GM21515 (cell line): ENCODE measurements around the gene NCOR1.
"Not testable (repeated sequence)": the region's sequence is repeated elsewhere in the genome, so short reads cannot be mapped to it uniquely, and the experiment has no call there.

Source experiments
- ATAC-seq: cut with Tn5 transposase; IDR thresholded peaks from one replicate; pipeline ENCODE4 v1.9.1; 2021; ENCODE audit not compliant: unreplicated experiment

The NCOR1 gene

DNA sequence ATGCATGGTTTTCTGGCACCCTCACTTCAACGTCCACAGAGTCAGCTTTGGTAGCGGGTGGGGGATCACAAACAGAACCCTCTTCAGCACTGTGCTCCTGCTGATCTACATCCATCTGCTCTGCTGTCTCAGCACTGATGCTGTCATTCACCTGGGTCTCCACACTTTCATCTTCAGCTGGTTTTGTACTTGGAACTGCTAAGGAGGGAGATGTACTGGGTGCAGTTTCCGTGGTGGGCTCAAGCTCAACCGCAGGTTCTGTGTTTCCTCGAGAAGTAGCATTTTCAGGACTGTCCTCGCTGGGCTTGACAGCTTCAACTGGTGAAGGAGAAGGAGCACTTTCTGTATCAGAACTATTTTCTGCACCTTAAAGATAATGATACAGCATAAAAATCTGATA lies 113.9 kb downstream of the NCOR1 start:
- ATAC-seq, result no peak

DNA sequence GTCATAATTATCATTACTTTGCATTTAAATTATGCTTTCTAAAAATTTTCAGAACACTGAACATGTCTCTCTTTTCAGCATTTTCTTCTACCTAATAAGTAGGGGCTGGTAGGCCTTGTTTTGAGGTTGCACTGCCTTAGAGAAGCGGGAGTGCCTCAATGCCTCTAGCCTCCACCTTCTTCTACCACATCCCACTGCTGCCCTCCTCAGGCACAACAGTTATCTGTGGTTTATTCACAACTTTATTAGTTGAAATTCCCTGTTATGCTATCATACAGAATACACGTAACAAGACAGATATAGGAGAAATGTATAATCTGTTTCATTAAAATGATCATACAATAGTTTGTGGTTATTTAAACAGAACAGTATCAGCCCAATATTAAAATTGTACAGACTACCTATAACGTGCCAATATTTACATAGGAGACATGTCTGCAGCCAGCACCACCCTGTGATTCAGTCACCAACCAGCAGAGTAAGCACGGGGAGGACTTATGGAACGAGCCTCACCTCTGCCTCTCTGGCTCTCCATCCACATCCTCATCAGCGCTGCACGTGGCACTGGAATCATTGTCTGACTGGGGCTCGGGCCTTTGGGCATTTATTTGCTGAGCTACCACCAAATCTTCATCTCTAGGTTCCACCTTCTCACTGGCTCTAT lies 114.5 kb downstream of the NCOR1 start:
- ATAC-seq, result no peak

DNA sequence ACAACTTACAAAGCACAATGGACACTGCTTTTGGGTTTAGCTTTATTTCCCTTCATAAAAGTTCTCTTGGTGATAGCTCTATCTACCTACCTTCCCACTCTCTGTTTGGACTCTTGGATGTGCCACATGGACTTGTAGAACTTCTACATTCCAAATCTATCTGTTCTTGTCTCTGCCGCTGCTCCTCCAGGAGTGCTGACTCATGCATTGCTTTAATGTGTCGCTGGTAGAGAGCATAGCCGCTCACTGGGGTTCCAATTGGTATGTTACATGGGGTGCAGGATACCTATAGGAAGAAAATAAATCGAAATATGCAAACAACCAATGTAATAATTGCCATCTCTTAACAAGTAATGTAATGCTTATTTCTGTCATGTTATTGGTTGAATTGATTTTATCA lies 123.6 kb downstream of the NCOR1 start:
- no peak for ATAC-seq

DNA sequence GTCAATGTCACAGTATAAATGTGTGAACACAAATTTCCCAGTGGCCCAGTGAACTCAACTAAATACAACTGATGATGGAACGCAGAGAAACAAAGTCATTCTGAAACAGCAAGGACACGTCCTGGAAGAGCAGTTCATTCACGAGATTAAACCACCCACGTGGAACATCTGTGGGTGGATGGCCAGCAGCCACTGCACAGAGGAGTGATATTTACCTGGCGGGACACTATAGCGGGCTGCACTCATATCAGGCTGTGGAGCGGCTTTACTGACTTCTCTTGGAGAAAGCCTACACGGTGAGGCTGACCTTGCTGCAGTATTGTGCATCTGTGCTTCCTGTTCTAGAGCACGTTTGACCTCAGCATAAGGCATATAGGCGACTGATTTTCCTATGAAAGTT lies 128.4 kb downstream of the NCOR1 start:
- no peak for ATAC-seq

DNA sequence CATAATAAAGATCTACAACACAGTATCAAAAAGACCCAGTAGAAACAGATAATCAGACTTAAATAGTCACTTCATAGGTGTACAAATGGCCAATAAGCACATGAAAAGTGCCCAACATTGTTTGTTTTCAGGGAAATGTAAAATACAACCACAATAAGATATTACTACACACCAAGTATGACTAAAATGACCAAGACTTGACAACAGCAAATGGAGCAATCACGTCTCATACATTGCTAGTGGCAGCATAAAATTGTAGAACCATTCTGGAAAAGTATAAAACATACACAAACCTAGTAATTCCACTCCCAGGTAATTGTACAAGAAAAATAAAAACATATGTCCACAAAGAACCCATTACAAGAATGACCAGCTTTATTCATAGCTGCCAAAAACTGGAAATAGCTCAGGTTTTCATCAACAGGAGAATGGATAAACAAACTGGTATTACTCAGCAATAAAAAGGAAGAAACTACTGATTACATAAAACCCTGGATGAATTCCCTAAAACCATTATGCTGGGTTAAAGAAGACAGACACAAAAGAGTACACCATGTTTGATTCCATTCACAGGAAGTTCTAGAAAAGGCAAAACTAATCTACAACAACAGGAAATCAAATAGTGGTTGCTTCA lies 130.2 kb downstream of the NCOR1 start:
- no peak for ATAC-seq

DNA sequence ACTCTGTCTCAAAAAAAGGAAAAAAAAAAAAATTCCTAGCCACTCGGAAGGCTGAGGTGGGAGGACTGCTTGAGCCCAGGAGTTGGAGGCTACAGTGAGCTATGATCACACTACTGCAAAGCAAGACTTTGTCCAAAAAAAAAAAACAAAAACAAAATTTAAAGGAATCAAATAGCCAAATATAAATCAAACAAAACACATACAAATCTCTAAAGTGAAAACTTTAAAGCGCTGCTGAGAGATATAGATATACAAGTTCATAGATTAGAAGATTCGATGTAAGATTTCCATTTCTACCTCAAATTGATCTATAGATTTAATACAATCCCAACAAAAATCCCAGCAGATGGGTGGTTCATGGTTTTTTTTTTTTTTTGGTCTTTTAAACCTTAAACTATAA lies 132.1 kb downstream of the NCOR1 start:
- no peak for ATAC-seq

DNA sequence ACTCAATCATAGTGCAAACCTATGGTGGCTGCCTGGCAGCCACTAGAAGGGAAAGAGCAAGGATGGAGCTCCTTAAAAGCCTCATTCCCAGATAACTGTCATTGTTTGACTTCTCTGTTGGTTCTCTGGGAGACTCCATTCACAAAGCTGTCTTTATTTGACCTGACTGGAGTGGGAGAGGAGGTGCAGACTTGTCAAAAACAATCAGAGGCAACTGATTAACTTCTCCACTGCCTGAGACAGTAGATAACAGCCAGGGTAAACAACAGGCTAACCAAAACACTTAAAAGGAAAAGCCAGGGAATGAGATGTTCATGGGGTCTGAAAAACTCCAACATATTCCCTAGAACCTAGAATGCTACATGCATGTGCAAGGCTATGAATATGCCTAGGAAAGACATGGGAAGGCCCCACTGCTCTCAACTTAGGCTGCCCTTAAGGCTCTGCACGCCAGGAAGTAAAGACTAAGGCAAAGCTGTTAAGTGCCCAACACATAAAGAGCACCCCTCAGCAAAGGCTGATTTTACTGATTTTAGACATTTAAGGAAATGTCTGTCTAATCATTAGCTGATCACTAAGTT lies 133.7 kb downstream of the NCOR1 start:
- no peak for ATAC-seq

DNA sequence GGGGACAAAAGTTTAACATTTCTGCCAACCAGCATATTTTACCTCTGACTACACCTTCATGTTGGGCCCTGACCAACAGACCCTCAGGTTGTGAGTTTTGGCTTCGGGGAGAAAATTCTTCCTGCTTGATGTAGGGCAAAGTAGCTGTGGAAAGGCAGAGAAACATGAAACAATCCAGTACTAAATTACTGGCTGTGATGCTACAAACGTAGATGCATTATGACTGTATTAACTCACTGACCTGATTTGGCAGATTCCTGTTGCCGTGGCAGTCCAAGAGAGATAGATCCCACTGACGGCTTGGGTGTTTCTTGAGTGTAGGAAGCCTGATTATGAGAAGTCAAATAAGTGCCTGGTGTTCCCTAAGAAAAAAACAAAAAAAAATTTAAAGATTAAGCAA lies 135.0 kb downstream of the NCOR1 start:
- ATAC-seq, result no peak

DNA sequence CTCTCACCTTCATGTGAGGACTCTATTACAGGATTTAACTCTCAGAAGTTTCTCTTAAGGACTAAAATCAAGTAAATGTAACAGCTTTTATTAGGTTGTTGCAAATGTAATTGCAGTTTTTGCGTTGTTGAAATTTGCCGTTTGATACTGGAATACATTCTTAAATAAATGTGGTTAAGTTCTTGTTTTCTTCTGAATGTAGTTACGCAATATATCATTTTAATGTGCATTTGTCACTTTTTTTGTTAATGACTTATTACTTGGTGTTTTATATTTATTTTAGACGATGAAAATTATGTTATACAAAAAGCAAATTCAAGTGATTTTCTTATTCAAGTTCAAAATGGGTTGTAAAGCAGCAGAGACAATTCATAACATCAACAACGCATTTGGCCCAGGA lies 139.4 kb downstream of the NCOR1 start:
- no peak for ATAC-seq

DNA sequence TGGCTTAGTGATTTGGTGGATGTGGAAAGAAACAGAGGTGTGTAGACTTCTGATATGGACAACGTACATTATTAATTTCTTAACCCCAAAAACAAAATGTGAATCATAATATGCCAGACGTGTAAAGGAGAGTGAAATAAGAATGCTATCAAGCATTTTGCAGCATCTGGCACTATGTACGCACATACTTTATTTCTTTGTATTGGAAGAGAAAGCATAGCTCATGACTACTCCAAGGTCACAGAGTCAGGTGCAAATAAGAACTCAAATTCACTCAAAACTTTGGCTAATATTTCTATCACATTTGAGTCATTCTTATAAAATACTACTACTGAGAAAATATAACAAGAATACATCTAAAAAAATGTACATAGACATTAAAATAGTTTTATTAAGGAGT lies 140.9 kb downstream of the NCOR1 start:
- no peak for ATAC-seq

DNA sequence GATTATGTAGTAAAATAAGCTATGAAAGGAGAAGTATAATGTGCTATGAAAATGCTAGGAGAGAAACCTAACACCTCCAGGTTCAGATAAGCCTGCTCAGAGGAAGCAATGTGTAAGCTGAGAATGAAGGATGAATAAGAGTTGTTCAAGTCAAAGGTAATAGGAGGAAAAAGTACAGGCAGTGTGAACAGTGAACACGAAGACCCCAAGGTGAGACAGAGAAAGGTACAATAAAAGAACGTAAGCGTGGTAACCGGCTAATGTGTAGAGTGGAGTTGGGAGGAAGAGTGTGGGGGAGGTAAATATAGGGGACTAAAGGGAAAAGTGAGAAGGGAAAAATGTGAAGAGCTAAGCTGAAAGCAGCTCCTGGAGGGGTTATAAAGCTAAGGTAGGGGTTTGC lies 141.5 kb downstream of the NCOR1 start:
- ATAC-seq, result no peak

DNA sequence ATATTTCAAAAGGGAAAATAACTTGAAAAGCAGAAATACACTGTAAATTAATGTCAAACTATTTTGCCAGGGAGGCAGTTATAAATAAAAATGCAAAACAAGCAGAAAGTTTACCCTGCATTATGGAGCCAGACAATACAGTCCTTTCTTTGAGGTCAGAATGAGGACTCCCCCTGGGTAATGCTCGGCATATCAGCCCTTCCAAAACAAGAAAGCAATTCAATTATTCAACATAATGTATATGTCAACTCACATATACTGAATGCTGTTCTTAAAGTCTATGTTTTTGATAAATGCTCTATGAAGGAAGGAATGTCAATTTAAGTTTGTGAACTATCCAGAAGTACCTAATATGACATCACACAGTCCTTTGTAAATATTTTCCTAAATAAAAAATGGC lies 143.3 kb downstream of the NCOR1 start:
- ATAC-seq, result no peak

DNA sequence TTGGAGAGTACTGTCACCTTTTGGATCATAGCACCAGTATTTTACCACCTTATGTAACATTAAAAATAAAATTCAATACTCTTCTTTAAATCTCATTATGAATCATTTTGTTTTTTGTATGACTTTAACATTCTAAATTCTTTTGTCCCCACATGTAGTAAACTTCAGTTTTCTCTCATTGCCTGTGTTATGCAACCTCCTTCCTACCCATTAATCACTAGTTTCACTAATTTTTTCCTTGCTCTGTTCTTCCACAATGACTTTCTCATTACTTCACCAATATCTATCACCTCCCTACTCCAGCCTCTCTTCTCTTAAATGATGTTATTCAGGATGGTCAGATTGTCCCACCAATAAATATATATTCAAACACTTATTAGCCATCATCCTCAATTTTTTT lies 147.0 kb downstream of the NCOR1 start:
- no peak for ATAC-seq

DNA sequence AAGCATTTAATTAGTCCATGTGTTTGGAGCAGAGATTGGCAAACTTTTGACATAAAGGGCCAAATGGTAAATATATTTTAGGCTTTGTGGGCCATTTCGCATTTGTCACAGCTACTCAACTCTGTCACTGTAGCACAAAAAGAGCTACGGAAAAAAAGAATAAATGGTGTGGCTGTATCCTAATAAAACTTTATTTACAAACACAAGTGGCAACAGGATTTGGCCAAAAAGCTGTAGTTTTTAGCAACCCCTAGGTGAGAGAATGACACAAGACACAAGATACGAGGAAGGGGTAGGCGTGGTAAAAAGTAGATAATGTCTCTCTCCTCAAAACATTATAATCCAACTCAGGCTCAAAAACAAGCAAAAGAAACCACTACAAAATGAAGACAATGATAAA lies 149.2 kb downstream of the NCOR1 start:
- no peak for ATAC-seq

DNA sequence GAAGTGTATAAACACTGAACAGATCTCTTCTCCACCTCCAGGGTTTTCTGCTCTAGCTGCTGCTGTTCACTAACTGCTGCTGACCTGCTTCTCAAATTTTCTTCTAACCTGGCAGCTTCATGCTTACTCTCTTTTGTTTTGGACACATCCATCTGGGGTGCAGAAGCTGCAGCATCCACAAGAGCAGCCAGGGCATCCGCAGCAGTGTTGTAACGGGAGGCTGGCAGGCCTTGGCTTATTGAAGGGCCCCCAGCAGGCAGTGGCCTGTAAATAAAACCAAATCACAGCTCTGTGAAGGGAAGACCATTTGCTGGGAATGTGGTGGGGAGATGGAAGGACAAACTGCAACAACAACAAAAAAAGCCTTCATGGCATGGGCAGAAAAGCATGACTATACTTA lies 153.7 kb downstream of the NCOR1 start:
- no peak for ATAC-seq

DNA sequence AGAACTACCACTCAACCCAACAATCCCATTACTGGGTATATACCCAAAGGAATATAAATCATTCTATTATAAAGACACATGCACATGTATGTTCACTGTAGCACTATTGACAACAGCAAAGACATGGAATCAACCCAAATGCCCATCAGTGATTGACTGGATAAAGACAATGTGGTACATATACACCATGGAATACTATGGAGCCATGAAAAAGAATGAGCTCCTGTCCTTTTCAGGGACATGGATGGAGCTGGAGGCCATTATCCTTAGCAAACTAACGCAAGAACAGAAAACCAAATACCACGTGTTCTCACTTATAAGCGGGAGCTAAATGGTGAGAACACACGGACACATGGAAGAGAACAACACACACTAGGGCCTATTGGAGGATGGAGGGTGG lies 160.2 kb downstream of the NCOR1 start:
- not testable (repeated sequence) for ATAC-seq

DNA sequence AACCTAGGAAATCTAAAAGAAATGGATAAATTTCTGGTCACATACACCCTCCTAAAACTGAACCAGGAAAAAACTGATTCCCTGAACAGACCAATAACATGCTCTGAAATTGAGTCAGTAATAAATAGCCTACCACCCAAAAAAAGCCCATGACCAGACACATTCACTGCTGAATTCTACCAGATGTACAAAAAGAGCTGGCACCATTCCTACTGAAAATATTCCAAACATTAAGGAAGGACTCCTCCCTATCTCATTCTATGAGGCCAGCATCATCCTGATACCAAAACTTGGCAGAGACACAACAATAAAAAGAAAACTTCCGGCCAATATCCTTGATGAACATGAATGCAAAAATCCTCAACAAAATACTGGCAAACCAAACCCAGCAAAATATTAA lies 162.8 kb downstream of the NCOR1 start:
- ATAC-seq, result no peak

DNA sequence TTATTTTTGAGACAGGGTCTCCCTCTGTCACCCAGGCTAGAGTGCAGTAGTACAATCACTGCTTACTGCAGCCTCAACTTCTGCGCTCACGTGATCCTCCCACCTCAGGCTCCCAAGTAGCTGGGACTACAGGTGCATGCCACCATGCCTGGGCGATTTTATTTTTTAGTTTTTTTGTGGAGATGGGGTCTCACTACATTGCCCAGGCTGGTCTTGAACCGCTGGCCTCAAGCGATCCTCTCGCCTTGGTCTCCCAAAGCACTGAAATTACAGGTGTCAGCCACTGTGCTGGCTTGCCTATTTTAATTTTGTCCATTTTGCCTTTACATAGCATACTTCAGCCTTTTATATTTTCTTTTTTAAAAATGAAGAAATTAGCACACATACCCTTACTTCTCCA lies 164.5 kb downstream of the NCOR1 start:
- no peak for ATAC-seq

DNA sequence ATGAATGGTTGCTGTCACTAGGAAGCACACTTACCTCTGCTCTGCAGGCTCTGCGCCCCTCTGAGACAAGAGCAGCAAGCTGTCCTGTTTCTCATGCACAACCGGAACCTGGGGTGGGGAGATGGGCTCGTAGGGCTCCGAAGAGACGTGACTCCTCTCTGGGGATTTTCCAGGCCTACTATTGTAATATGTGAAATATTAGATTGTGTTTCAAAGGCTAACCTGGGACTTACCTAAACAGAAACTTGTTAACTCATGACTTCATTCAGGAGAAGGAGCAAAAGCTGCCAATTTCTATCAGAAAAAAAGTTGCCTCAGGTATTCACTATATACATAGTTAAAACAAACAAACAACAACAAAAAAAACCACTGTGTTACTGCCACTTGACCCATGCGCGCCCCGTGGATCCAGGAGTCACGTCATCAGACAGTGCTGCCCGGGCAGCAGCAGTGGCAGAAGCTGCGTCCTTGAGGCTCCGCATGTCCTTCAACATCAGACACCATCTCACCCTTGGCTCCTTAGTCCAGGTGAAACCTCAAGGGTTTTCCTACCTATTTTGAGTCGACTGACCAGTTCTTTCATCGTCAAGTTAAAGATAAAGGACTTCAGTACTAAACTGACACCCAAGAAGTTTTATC lies 166.4 kb downstream of the NCOR1 start:
- no peak for ATAC-seq

DNA sequence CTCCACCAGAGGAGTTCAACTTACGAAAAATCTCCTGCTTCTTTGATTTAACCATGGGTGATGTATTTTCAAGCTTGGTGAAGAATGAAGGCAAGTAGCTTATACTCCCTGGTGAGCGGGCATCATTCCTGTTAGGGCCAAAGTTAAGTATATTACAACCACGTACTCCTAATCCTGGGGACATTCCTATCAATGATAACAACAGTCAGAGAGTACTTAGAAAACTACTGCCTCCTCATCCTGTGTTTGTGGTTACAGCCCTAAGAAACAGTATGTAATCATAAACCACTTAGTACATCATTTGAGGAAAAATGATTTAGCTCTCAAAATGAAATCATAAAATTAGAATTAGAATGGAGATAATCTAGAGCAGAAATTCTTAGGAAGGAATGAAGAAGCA lies 168.4 kb downstream of the NCOR1 start:
- ATAC-seq, result no peak

DNA sequence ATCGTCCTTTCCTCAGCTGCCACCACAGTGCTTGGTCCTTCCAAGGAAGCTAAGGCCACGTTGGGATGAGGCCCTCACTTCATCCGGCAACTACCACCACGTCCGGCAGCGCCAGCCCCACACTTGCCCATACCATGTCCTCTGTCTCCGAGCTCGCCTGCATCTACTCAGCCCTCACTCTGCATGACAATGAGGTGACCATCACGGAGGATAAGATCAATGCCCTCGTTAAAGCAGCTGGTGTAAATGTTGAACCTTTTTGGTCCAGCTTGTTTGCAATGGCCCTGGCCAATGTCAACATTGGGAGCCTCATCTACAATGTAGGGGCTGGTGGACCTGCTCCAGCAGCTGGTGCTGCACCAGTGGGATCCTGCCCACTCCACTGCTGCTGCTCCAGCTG lies 170.8 kb downstream of the NCOR1 start:
- no peak for ATAC-seq

DNA sequence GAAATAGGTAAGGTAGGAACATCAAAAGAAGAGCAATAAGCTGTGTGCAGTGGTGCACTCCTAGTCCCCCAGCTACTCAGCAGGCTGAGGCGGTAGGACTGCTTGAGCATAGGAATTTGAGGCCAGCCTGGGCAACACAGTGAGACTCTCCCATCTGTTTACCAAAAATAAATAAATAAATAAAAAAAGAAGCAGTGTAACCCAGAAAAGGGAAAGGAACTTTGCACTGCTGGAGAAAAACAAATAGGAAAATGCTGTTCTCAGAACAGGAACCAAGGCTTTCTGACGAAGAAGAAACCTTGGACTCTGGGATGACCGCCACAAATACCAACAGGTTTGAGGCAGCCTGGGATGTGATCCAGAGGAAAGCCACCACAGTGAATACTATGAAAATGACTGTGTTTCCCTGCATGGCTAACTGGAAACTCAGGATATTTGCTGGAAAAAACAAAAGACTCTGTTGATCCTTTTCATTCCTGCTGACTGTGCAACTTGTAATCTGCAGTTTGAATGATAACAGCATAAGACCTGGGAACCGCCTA lies 174.6 kb downstream of the NCOR1 start:
- no peak for ATAC-seq
